BJ (cell line): ENCODE measurements around the gene B4GALT7. TPM values are rescaled to one million over a fixed set of nuclear protein-coding genes. Genes with fewer than 3 reads are reported as not detected.
A peak's percentile ranks its signal among the peaks of the same experiment; 100 is the strongest.

Experiments
- CTCF ChIA-PET: fragments of 350-600 bp; formaldehyde crosslinking; extraction: SDS; loops from one replicate; lab custom pipeline; 2021; ENCODE audit warnings: antibody characterized with exemption, inconsistent platforms; lab: Yijun Ruan, JAX
- POLR2A ChIA-PET: fragments of 300-600 bp; sonication (Branson Sonifier 250); formaldehyde crosslinking; extraction: SDS; loops from one replicate; lab custom pipeline; 2021; ENCODE audit warnings: antibody characterized with exemption; lab: Charles Lee
- DNase-seq: peaks from one replicate; pipeline ENCODE4 v3.0.0-alpha.2; 2011; ENCODE audit warnings: low read depth
- H3K27me3 ChIP-seq: 2 replicates; pipeline ENCODE4 v1.6.0; 2011; ENCODE audit warnings: low read length; ENCODE audit not compliant: control insufficient read depth, insufficient read depth
- H3K36me3 ChIP-seq: 2 replicates; pipeline ENCODE4 v1.5.1; 2011; ENCODE audit warnings: low read length; ENCODE audit not compliant: control insufficient read depth, insufficient read depth
- H3K4me3 ChIP-seq: 2 replicates; pipeline ENCODE4 v1.5.1; 2011; ENCODE audit warnings: low read depth, mild to moderate bottlenecking, control low read depth, low read length
- polyA plus RNA-seq: library from polyadenylated mRNA; depleted of rRNA; stranded (reverse); fragments of >200 nt; gene quantifications from 2 replicates; pipeline ENCODE4 v1.2.3, GENCODE V29; 2011
- TF ChIP-seq, protein P1 (sequence below): IDR thresholded peaks from 2 replicates; pipeline ENCODE4 v1.5.1; 2011; ENCODE audit warnings: low read depth, mild to moderate bottlenecking, control low read depth, inconsistent platforms, low read length, moderate library complexity; ENCODE audit not compliant: insufficient read depth

Gene B4GALT7
- polyA plus RNA-seq, 1 experiment, result 39.5 TPM

DNA sequence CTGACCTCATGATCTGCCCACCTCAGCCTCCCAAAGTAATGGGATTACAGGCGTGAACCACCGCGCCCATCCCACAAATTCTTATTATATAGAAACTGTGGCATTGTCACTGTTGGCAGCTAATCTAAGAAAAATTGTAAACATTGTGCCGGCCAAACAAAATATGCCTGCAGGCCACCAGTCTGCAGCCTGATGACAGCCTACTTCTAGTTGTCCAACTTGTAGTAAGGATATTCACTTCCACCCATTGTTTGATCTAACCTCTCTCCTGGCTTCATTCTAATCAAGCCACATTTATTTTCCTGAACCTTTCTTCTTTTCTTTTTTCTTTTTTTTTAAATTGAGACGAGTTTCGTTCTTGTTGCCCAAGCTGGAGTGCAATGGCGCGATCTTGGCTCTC lies 21.6 kb upstream of the B4GALT7 start:
- Histone ChIP-seq H3K27me3 (no peaks in the 10 kb centered on the region), H3K36me3 (no peaks in the 10 kb centered on the region), H3K4me3 (no peak overlapping the region)
- TF ChIP-seq, protein P1, sequence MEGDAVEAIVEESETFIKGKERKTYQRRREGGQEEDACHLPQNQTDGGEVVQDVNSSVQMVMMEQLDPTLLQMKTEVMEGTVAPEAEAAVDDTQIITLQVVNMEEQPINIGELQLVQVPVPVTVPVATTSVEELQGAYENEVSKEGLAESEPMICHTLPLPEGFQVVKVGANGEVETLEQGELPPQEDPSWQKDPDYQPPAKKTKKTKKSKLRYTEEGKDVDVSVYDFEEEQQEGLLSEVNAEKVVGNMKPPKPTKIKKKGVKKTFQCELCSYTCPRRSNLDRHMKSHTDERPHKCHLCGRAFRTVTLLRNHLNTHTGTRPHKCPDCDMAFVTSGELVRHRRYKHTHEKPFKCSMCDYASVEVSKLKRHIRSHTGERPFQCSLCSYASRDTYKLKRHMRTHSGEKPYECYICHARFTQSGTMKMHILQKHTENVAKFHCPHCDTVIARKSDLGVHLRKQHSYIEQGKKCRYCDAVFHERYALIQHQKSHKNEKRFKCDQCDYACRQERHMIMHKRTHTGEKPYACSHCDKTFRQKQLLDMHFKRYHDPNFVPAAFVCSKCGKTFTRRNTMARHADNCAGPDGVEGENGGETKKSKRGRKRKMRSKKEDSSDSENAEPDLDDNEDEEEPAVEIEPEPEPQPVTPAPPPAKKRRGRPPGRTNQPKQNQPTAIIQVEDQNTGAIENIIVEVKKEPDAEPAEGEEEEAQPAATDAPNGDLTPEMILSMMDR, result no peak
- POLR2A ChIA-PET, result no interaction called here
- no peak for DNase-seq
- CTCF ChIA-PET, result no interaction called here

DNA sequence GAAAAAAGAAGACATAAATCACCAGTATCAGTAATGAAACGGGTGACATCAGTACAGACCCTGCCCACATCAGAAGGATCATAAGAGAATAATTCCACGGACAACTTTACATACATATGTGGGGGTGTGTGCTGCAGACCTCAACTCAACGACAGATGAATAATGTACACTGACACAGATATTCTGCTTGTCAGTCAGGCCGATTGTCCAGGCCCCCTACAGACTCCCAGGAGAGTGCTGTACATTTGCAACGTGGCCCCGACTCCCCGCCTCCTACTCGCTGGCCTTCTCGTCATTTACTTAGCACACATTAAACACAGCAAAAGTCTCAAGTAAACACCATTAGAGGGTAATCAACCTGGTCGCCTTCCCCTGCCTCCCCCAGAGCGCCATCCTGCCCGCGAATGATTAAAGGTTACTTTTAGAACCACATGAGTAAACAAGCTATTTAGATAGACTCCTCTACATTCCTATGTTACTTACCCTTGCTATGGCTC lies 11.5 kb upstream of the B4GALT7 start:
- Histone ChIP-seq H3K36me3 (0 out of 2 replicates have a peak, but pooled peaks cover 2% of the 10 kb centered on the region), H3K4me3 (no peak overlapping the region), H3K27me3 (peaks cover 9% of the 10 kb centered on the region; the same call in 1 of the 2 replicates)
- ChIA-PET CTCF (interaction anchor here (1.1 kb wide), 1 partner anchor 19 kb away, joined by 4 read pairs; no protein-coding TSS in a partner anchor), POLR2A (no interaction called here)
- DNase-seq, result no peak
- TF ChIP-seq, protein P1, result no peak

DNA sequence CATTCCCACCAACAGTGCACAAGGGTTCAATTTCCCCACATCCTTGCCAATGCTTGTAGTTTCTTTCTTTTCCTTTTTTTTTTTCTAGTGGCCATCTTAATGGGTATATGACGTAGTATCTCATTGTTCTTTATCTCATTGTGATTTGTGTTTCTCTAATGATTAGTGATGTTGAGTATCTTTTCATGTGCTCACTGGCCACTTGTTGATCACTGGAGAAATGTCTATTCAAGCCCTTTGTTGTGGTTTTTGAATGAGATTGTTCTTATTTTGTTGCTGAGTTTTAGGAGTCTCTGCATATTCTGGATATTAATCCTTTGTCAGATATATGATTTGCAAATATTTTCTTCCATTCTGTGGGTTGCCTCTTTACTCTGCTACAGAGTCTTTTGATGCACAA lies 9.5 kb upstream of the B4GALT7 start:
- no peak overlapping the region for H3K4me3 ChIP-seq
- TF ChIP-seq, protein P1, result no peak
- POLR2A ChIA-PET, result no interaction called here
- H3K27me3 ChIP-seq, result peaks cover 4% of the 10 kb centered on the region; the same call in 1 of the 2 replicates
- no peak for DNase-seq
- peaks cover 18% of the 10 kb centered on the region for H3K36me3 ChIP-seq
- CTCF ChIA-PET, result no interaction called here

DNA sequence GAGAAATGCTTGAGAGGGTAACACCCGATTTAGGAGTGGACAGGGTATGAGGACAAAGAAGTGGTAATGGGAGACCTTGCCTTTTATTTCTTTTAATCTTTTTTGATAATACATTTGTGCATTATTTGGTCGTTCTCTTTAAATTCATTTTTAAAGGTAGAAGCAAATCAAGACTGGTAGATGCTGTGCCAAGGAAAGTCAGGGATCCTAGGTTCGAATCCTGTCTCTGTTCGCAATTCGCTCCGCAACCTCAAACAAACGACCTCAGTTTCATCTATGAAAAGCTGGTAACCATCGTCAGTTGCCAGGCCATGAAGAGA lies 8.3 kb upstream of the B4GALT7 start:
- POLR2A ChIA-PET, result no interaction called here

More for the DNA sequence above, 8.3 kb upstream of the B4GALT7 start:
- DNase-seq, result no peak
- CTCF ChIA-PET, result interaction anchor here (0.9 to 1.3 kb wide), 2 partner anchors 33 to 45 kb away, joined by 3 to 4 read pairs; no protein-coding TSS in a partner anchor
- Histone ChIP-seq H3K27me3 (peaks cover 4% of the 10 kb centered on the region; the same call in 1 of the 2 replicates), H3K4me3 (peak overlapping the region; percentile 77), H3K36me3 (peaks cover 24% of the 10 kb centered on the region)
- TF ChIP-seq, protein P1, result no peak
